ENCODE results near the gene FAM241A. TPM values are rescaled to one million over a fixed set of nuclear protein-coding genes. Genes with fewer than 3 reads are reported as not detected.

Gene FAM241A
- total and polyA plus RNA-seq, 2 of the 13 experiments (the other 11 are each of a cell fraction or from before 2014, with no cell fraction given) = 0.61 to 0.69 TPM

GRCh38 chr4:112190684-112191083 lies 45.4 kb downstream of the FAM241A start:
- no peaks in the 10 kb centered on the region for H3K79me2 ChIP-seq (ENCODE audit: insufficient read depth, low read length)
- TF ChIP-seq KLF11 (CRISPR knock-in tag; IDR thresholded peaks at IDR 0.05) (no peak), MZF1 (CRISPR knock-in tag; IDR thresholded peaks at IDR 0.05; ENCODE audit: borderline replicate concordance) (no peak), ZNF326 (CRISPR knock-in tag; IDR thresholded peaks at IDR 0.05; ENCODE audit: borderline replicate concordance) (no peak), ZSCAN21 (CRISPR knock-in tag; IDR thresholded peaks at IDR 0.05; ENCODE audit: borderline replicate concordance) (no peak), ZNF513 (CRISPR knock-in tag; conservative IDR thresholded peaks at IDR 0.05) (no peak), ZNF350 (CRISPR knock-in tag; IDR thresholded peaks at IDR 0.05; ENCODE audit: borderline replicate concordance, low read depth) (no peak)
- H3K4me1 ChIP-seq (ENCODE audit: insufficient read depth, low read length) = peaks cover 9% of the 10 kb centered on the region; the same call in 1 of the 2 replicates
- in situ Hi-C loops (cut with HindIII; ENCODE audit: extremely low pct_ligation_motif_present, low pct_unique_long_range_greater_than_20kb) = no loop called here
- FAIRE-seq (no peak), ATAC-seq (no peak), DNase-seq (ENCODE audit: low spot score) (no peak)
- 81% methylated on average over 8 of the region's 8 CpGs for WGBS (ENCODE audit: low lambda C conversion rate)
- no peaks in the 10 kb centered on the region for H3K9me3 ChIP-seq (ENCODE audit: low read length)
- intact Hi-C loops (cut with micrococcal nuclease; ENCODE audit: unreplicated experiment) = no loop called here
- no peak overlapping the region for H3K27ac ChIP-seq (ENCODE audit: extremely low read length, insufficient read depth, low read length)
- no peaks in the 10 kb centered on the region for H4K20me1 ChIP-seq (ENCODE audit: insufficient read depth, low read length)
- no TSS peak for BruUV-seq (replicated peaks)
- H3K4me2 ChIP-seq (ENCODE audit: low read depth, low read length) = no peak overlapping the region
- no peaks in the 10 kb centered on the region for H3K27me3 ChIP-seq (ENCODE audit: control insufficient read depth in 1 of 2, insufficient read depth in 2 of 2, low read length in 2 of 2)
- no peaks in the 10 kb centered on the region for H3K36me3 ChIP-seq (replicated peaks in 1 of 2; ENCODE audit: control insufficient read depth in 1 of 2, insufficient read depth in 2 of 2, low read length in 2 of 2)
- POLR2A ChIA-PET = interaction anchor here (0.9 kb wide), 1 partner anchor 18 kb away, joined by 5 read pairs; no protein-coding TSS in a partner anchor
- CTCF ChIA-PET (ENCODE audit: low intra/inter-chr PET ratio, low total read pairs) = interaction anchor here (2.0 kb wide), 1 partner anchor 91 kb away, joined by 8 read pairs; no protein-coding TSS in a partner anchor
- H3K4me3 ChIP-seq (replicated peaks in 1 of 3; ENCODE audit: insufficient read depth in 1 of 3, low read depth in 2 of 3, low read length in 3 of 3) = no peak overlapping the region
- H2AFZ ChIP-seq (ENCODE audit: low read length) = no peak overlapping the region
- no peak overlapping the region for H3K9ac ChIP-seq (ENCODE audit: insufficient read depth, low read depth, low read length)

GRCh38 chr4:112196461-112196860 lies 51.2 kb downstream of the FAM241A start:
- POLR2A ChIA-PET = no interaction called here
- CTCF ChIA-PET (ENCODE audit: low intra/inter-chr PET ratio, low total read pairs) = no interaction called here
- WGBS (ENCODE audit: low lambda C conversion rate) = 38% methylated on average over 1 of the region's 1 CpG
- intact Hi-C loops (cut with micrococcal nuclease; ENCODE audit: unreplicated experiment) (no loop called here), in situ Hi-C loops (cut with HindIII; ENCODE audit: extremely low pct_ligation_motif_present, low pct_unique_long_range_greater_than_20kb) (no loop called here)
- BruUV-seq (replicated peaks) = no TSS peak
- DNase-seq (ENCODE audit: low spot score) = no peak
- Histone ChIP-seq H3K27me3 (ENCODE audit: control insufficient read depth in 1 of 2, insufficient read depth in 2 of 2, low read length in 2 of 2) (no peaks in the 10 kb centered on the region), H2AFZ (ENCODE audit: low read length) (no peak overlapping the region), H4K20me1 (ENCODE audit: insufficient read depth, low read length) (no peaks in the 10 kb centered on the region), H3K9ac (ENCODE audit: insufficient read depth, low read depth, low read length) (no peak overlapping the region), H3K4me1 (ENCODE audit: insufficient read depth, low read length) (no peaks in the 10 kb centered on the region), H3K4me3 (replicated peaks in 1 of 3; ENCODE audit: insufficient read depth in 1 of 3, low read depth in 2 of 3, low read length in 3 of 3) (no peak overlapping the region), H3K79me2 (ENCODE audit: insufficient read depth, low read length) (no peaks in the 10 kb centered on the region), H3K4me2 (ENCODE audit: low read depth, low read length) (no peak overlapping the region), H3K36me3 (replicated peaks in 1 of 2; ENCODE audit: control insufficient read depth in 1 of 2, insufficient read depth in 2 of 2, low read length in 2 of 2) (no peaks in the 10 kb centered on the region), H3K9me3 (ENCODE audit: low read length) (no peaks in the 10 kb centered on the region), H3K27ac (ENCODE audit: extremely low read length, insufficient read depth, low read length) (no peak overlapping the region)
- no peak for ATAC-seq
- no peak for FAIRE-seq
- TF ChIP-seq PRDM15 (CRISPR knock-in tag; IDR thresholded peaks at IDR 0.05) (no peak), RAD21 (CRISPR knock-in tag; IDR thresholded peaks at IDR 0.05) (no peak), NFE2L1 (CRISPR knock-in tag; IDR thresholded peaks at IDR 0.05; ENCODE audit: borderline replicate concordance) (no peak), FOXA1 (IDR thresholded peaks at IDR 0.05) (no peak), FOXA1 (CRISPR knock-in tag; IDR thresholded peaks at IDR 0.05) (no peak), ZNF547 (CRISPR knock-in tag; IDR thresholded peaks at IDR 0.05) (no peak)

Data from HepG2 (cell line).